HEK293T (cell line): ENCODE data around the gene TMEM145.

Experiments used
- CTCF ChIA-PET: fragments of 350-600 bp; formaldehyde crosslinking; extraction: SDS; loops from one replicate; lab custom pipeline; 2021; ENCODE audit warnings: antibody characterized with exemption, inconsistent platforms; lab: Yijun Ruan, JAX
- POLR2A ChIA-PET: fragments of 350-600 bp; formaldehyde crosslinking; extraction: SDS; loops from one replicate; lab custom pipeline; 2020; ENCODE audit warnings: antibody characterized with exemption, inconsistent platforms; lab: Yijun Ruan, JAX
- DNase-seq: peaks from one replicate; pipeline ENCODE4 v3.0.0; 2012; ENCODE audit warnings: mixed read lengths; ENCODE audit errors: extremely low spot score
- ARNT ChIP-seq: fragments of 450-650 bp; IDR thresholded peaks from 2 replicates; pipeline ENCODE4 v1.6.1; 2017; ENCODE audit warnings: mild to moderate bottlenecking
- BHLHE40 ChIP-seq: fragments of 450-650 bp; IDR thresholded peaks from 2 replicates; pipeline ENCODE4 v1.6.1; 2016; ENCODE audit warnings: mild to moderate bottlenecking, moderate library complexity, borderline replicate concordance
- CTBP1 ChIP-seq: fragments of 450-650 bp; IDR thresholded peaks from 2 replicates; pipeline ENCODE4 v1.6.1; 2016; ENCODE audit warnings: borderline replicate concordance
- ELF4 ChIP-seq: fragments of 450-650 bp; IDR thresholded peaks from 2 replicates; pipeline ENCODE4 v1.6.1; 2017; ENCODE audit warnings: antibody characterized with exemption
- FOXA1 ChIP-seq: fragments of 450-650 bp; IDR thresholded peaks from 2 replicates; pipeline ENCODE4 v1.6.1; 2016; ENCODE audit warnings: mild to moderate bottlenecking
- FOXK2 ChIP-seq: fragments of 450-650 bp; IDR thresholded peaks from 2 replicates; pipeline ENCODE4 v1.6.1; 2016; ENCODE audit warnings: mild to moderate bottlenecking
- FOXM1 ChIP-seq: fragments of 450-650 bp; IDR thresholded peaks from 2 replicates; pipeline ENCODE4 v1.6.1; 2017; ENCODE audit warnings: mild to moderate bottlenecking, borderline replicate concordance
- HDGF ChIP-seq: fragments of 450-650 bp; IDR thresholded peaks from 2 replicates; pipeline ENCODE4 v1.6.1; 2017; ENCODE audit warnings: antibody characterized with exemption, borderline replicate concordance
- L3MBTL2 ChIP-seq: fragments of 450-650 bp; conservative IDR thresholded peaks from 2 replicates; pipeline ENCODE4 v1.6.1; 2016; ENCODE audit warnings: mild to moderate bottlenecking
- LEF1 ChIP-seq: fragments of 450-650 bp; IDR thresholded peaks from 2 replicates; pipeline ENCODE4 v1.6.1; 2017; ENCODE audit warnings: mild to moderate bottlenecking, borderline replicate concordance
- NFRKB ChIP-seq: fragments of 450-650 bp; IDR thresholded peaks from 2 replicates; pipeline ENCODE4 v1.6.1; 2016; ENCODE audit warnings: mild to moderate bottlenecking, moderate library complexity
- SP1 ChIP-seq: fragments of 450-650 bp; IDR thresholded peaks from 2 replicates; pipeline ENCODE4 v1.6.1; 2017
- SUZ12 ChIP-seq: fragments of 450-650 bp; IDR thresholded peaks from 2 replicates; pipeline ENCODE4 v1.6.1; 2016; ENCODE audit warnings: mild to moderate bottlenecking
- TARDBP ChIP-seq: fragments of 450-650 bp; IDR thresholded peaks from 2 replicates; pipeline ENCODE4 v1.6.1; 2016
- ZNF384 ChIP-seq: fragments of 450-650 bp; IDR thresholded peaks from 2 replicates; pipeline ENCODE4 v1.6.1; 2016
- TF ChIP-seq, protein P1 (sequence below): fragments of 450-650 bp; IDR thresholded peaks from 2 replicates; pipeline ENCODE4 v1.6.1; 2016

Gene TMEM145

DNA sequence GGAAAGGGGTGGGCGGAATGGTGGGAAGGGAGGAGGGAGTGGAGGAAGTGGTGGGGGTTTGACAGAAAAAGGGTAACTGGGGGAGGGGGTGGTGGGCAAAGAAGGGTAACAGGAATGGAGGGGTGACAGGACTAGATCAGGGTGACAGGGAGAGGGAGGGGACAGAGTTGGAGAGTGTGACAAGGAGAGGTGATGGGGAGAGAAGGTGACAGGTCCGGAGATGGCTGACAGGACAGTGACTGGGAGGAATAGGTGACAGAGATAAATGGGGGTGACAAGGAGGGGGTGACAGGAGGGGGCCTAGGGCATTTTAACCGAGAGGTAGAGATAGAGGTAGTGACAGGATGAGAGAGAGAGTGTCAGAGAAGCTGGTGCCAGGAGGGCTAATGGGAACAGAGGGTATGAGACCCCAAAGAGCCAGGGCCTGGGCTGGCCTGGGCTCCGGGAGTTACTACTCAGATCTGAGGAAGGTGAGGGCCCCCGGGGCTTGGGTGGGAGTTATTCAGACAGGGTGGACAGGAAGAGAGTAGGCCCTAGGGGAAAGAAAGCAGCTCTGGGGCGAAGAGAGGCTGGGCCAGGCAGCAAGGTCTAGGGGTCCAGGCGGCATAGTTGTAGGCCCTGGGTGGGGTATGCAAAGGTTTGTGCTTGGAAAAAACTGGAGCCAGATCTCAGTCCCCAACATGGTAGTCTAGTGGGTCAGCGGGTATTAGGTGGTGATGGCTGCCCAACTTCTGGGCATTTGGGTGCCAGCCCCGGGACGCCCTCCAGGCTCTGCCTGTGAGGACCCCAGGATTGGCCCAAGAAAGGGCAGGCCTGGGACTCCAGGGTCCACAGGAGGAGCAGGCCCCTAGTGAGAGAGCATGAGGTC lies 43.4 kb upstream of the TMEM145 start:
- ChIA-PET CTCF (interaction anchor here (1.8 kb wide), 1 partner anchor 10 kb away, joined by 5 read pairs; no protein-coding TSS in a partner anchor), POLR2A (interaction anchor here (0.8 to 1.2 kb wide), 4 partner anchors 10 to 27 kb away, joined by 3 to 4 read pairs (median 4); partner anchors contain the start of gene GSK3A)
- DNase-seq, result no peak
- TF ChIP-seq, protein P1, sequence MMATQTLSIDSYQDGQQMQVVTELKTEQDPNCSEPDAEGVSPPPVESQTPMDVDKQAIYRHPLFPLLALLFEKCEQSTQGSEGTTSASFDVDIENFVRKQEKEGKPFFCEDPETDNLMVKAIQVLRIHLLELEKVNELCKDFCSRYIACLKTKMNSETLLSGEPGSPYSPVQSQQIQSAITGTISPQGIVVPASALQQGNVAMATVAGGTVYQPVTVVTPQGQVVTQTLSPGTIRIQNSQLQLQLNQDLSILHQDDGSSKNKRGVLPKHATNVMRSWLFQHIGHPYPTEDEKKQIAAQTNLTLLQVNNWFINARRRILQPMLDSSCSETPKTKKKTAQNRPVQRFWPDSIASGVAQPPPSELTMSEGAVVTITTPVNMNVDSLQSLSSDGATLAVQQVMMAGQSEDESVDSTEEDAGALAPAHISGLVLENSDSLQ, result peak; percentile 29; the same call in 1 of the 2 replicates
- no peak for TF ChIP-seq LEF1

DNA sequence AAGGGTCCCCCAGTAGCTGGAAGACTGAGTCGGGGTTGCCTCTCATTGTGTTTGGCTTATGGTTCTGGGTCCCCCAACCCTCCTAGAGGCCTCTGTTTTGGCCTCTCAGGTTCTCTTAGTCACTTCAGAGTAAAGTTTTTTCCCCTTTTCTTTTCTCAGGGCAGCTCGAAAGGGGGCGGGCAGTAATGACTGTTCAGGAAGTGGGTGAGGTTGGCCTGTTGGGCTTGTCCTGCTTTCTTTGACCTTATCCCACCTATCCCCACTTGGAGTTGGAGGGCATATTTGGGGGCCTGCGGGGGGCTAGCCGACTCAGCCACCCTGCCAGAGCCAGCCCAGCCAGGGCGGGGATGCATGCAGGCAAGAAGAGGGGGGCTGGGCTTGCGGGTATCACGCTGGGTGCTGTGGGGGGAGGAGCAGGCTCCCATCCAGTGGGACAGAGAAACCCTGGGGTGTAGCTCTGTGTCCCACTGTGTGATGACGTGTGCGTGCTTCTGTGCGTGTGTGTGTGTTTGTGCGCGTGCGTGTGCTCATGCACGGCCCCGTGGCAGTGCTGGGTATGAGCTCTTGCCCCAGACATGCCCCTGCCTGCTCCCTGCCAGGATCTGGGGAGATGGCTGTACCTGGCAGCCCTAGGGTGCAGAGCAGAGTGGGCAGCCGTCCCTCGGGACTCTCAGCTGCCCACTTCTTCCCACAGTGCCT lies 42.6 kb upstream of the TMEM145 start:
- ChIA-PET POLR2A (interaction anchor here (0.8 to 1.2 kb wide), 4 partner anchors 9 to 28 kb away, joined by 3 to 4 read pairs (median 4); partner anchors contain the start of gene GSK3A), CTCF (interaction anchor here (1.8 kb wide), 1 partner anchor 9 kb away, joined by 5 read pairs; no protein-coding TSS in a partner anchor)
- no peak for TF ChIP-seq NFRKB
- no peak for TF ChIP-seq L3MBTL2
- DNase-seq, result no peak

DNA sequence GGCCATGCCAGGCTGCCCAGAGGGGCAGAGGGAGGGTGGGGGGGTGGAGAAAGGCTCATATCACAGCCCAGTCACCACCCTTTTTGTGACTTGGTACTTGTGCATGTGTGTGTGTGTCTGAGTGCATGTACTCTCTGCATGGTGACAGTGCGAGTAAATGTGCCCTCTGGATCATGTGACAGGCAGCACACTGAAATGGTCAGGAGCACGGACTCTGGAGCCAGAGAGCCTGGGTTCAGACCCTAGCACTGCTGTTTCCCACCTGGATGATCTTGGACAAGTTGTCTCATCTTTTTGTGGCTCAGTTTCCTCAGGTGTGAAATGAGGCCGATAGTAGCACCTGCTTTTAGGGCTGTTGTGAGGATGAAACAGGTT lies 42.1 kb upstream of the TMEM145 start:
- TF ChIP-seq FOXA1 (no peak), BHLHE40 (no peak), LEF1 (no peak), ELF4 (no peak), TARDBP (no peak)
- ChIA-PET CTCF (no interaction called here), POLR2A (no interaction called here)
- no peak for DNase-seq

DNA sequence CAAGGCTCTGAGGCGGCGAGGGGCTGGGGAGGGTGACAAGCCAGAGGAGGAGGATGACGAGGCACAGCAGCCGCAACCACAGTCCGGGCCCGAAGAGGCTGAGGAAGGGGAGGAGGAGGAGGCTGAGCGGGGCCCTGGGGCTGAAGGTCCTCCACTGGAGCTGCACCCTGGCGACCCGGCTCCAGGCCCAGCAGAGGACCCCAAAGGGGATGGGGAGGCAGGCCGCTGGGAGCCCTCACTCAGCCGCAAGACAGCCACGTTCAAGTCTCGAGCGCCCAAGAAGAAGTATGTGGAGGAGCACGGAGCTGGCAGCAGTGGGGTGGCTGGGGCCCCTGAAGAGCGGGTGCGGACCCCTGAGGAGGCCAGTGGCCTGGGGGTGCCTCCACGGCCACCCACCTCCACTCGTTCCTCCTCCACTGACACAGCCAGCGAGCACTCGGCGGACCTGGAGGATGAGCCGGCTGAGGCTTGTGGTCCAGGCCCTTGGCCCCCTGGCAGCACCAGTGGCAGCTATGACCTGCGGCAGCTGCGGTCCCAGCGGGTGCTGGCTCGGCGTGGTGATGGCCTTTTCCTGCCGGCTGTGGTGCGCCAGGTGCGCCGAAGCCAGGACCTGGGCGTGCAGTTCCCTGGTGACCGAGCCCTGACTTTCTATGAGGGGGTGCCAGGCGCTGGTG lies 41.1 kb upstream of the TMEM145 start:
- CTCF ChIA-PET, result no interaction called here
- POLR2A ChIA-PET, result no interaction called here
- DNase-seq, result no peak
- TF ChIP-seq CTBP1 (no peak), TARDBP (no peak), SP1 (no peak), HDGF (no peak), ZNF384 (no peak), L3MBTL2 (no peak)
- TF ChIP-seq, protein P1, result no peak

DNA sequence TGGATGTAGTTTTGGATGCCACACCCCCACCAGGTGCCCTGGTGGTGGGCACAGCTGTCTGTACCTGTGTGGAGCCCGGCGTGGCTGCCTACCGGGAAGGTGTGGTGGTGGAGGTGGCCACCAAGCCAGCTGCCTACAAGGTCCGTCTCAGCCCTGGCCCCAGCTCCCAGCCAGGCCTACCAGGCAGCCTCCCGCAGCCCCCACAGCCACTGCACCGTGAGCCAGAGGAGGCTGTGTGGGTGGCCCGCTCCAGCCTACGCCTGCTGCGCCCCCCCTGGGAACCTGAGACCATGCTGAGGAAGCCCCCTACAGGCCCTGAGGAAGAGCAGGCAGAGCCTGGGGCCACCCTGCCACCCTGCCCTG lies 40.6 kb upstream of the TMEM145 start:
- no peak for DNase-seq
- POLR2A ChIA-PET, result no interaction called here
- TF ChIP-seq, protein P1, result no peak
- CTCF ChIA-PET, result no interaction called here

DNA sequence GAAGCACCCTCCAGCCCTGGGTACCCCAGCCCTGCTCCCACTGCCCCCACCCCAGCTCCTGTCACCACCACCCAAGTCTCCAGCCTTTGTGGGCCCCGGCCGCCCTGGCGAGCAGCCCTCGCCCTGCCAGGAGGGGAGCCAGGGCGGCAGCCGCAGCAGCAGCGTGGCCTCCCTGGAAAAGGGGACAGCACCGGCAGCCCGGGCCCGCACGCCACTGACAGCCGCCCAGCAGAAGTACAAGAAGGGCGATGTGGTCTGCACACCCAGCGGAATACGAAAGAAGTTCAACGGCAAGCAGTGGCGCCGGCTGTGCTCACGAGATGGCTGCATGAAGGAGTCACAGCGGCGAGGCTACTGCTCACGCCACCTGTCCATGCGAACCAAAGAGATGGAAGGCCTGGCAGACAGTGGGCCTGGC lies 40.1 kb upstream of the TMEM145 start:
- TF ChIP-seq, protein P1, result no peak
- TF ChIP-seq TARDBP, result no peak
- DNase-seq, result no peak
- POLR2A ChIA-PET, result no interaction called here
- CTCF ChIA-PET, result no interaction called here

DNA sequence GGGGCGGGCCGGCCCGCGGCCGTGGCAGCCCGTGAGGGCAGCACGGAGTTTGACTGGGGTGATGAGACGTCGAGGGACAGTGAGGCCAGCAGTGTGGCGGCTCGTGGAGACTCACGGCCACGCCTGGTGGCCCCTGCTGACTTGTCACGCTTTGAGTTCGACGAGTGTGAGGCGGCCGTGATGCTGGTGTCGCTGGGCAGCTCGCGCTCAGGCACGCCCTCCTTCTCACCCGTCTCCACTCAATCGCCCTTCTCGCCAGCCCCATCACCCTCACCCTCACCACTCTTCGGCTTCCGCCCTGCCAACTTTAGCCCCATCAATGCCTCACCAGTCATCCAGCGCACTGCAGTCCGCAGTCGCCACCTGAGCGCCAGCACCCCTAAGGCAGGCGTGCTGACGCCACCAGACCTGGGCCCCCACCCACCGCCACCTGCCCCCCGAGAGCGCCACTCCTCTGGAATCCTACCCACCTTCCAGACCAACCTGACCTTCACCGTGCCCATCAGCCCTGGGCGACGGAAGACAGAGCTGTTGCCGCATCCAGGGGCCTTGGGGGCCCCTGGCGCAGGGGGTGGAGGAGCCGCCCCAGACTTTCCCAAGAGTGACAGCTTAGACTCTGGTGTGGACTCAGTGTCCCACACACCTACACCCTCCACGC lies 39.6 kb upstream of the TMEM145 start:
- TF ChIP-seq CTBP1 (no peak), FOXM1 (no peak), FOXK2 (no peak), ARNT (no peak), ZNF384 (no peak), L3MBTL2 (no peak), NFRKB (no peak), TARDBP (no peak), FOXA1 (no peak), HDGF (no peak), BHLHE40 (no peak), ELF4 (no peak), SUZ12 (no peak), LEF1 (no peak), SP1 (no peak)
- TF ChIP-seq, protein P1, result no peak
- DNase-seq, result no peak
- ChIA-PET CTCF (no interaction called here), POLR2A (no interaction called here)
